Measurements from ENCODE around the gene LRP1B.

DNA sequence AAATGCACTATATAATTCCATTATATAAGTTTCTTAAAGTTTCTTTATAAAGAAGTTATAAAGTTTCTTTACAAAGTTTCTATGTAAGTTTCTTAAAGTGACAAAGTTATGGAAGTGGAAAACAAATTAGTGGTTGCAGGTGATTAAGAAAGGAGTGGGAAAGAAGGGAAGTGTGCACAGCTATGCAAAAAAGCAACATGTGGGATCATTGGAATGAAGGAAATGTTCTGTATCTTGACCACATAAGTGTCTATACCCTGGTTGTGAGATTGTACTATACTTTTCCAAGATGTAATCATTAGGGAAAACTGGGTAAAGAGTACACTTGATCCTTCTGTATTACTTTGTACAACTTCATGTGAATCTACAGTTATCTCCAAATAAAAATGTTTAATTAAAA, 1541.1 kb downstream of the LRP1B start:
- TF ChIP-seq, protein P1, sequence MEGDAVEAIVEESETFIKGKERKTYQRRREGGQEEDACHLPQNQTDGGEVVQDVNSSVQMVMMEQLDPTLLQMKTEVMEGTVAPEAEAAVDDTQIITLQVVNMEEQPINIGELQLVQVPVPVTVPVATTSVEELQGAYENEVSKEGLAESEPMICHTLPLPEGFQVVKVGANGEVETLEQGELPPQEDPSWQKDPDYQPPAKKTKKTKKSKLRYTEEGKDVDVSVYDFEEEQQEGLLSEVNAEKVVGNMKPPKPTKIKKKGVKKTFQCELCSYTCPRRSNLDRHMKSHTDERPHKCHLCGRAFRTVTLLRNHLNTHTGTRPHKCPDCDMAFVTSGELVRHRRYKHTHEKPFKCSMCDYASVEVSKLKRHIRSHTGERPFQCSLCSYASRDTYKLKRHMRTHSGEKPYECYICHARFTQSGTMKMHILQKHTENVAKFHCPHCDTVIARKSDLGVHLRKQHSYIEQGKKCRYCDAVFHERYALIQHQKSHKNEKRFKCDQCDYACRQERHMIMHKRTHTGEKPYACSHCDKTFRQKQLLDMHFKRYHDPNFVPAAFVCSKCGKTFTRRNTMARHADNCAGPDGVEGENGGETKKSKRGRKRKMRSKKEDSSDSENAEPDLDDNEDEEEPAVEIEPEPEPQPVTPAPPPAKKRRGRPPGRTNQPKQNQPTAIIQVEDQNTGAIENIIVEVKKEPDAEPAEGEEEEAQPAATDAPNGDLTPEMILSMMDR (IDR thresholded peaks at IDR 0.05 in 4 of 5, conservative IDR thresholded peaks at IDR 0.05 in 1 of 5), result no peak
- TF ChIP-seq POLR2A (IDR thresholded peaks at IDR 0.05), result no peak
